ENCODE results near the gene LIMCH1.
"Not testable (repeated sequence)": the region's sequence is repeated elsewhere in the genome, so short reads cannot be mapped to it uniquely, and the experiment has no call there.

The LIMCH1 gene

GRCh38 chr4:41723286-41723685, 185.3 kb downstream of the LIMCH1 start:
- DNase-seq (ENCODE audit: low read depth in 2 of 2): no peak

DNA sequence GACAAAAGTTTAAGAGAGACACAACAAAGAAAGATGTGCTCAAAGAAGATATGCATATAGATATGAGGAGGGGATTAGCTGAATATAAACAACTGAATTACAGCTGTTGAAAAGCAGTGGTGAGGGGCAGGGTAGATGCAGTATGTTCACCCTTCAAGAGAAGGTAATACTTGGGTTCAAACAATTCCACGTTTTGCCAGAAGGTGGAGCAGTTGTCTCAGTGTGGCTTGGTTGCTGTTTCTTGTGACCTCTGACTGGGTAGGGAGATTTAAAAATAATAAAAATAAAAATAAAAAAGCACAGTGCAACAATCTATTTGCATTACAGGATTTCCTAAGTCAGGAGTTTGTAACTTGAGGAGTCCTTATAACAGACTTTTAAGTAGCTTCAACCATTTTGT, 187.3 kb downstream of the LIMCH1 start:
- DNase-seq (ENCODE audit: low read depth in 2 of 2): no peak

GRCh38 chr4:41727861-41728572, 190.1 kb downstream of the LIMCH1 start:
- no peak for DNase-seq (ENCODE audit: low read depth in 2 of 2)

- DNase-seq (ENCODE audit: low read depth in 2 of 2): no peak
These were observed 190.6 kb downstream of the LIMCH1 start for GRCh38 chr4:41728573-41728913.

- DNase-seq (ENCODE audit: low read depth in 2 of 2): no peak
These were observed 193.7 kb downstream of the LIMCH1 start for GRCh38 chr4:41731569-41732126.

DNA sequence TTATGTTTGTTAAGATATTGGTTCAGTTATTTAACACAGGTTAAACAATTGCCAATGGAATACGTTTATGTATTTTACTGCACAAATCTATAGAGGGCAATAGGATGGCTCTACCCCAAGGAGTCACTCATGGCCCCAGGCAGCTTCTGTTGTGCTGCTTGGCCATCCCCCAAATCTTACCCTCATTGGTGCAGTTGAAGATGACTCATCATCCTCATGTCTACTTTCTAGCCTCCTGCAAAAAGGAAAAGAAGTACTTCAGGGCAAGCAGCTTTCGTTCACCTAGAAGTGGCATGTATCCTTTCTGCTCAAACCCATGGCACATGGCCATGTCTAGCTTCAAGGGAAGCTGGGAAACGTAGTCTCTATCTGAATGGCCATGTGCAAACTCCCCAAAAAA, 196.4 kb downstream of the LIMCH1 start:
- DNase-seq (ENCODE audit: low read depth in 2 of 2): no peak

DNA sequence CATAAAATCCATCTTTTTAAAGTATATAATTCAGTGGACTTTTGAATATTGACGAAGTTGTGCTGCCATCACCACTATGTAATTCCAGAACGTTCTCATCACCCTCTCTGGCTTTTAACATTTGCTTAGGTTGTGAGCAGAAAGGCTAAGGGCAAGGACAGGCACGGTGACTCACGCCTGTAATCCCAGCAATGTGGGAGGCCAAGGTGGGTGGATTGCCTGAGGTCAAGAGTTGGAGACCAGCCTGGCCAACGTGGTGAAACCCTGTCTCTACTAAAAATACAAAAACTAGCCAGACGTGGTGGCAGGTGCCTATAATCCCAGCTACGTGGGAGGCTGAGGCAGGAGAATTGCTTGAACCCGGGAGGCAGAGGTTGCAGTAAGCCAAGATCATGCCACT, 199.5 kb downstream of the LIMCH1 start:
- DNase-seq (ENCODE audit: low read depth in 2 of 2): not testable (repeated sequence)

- no peak for DNase-seq (ENCODE audit: low read depth in 2 of 2)
These were observed 203.4 kb downstream of the LIMCH1 start for GRCh38 chr4:41741354-41741753.

GRCh38 chr4:41744572-41745291, 206.8 kb downstream of the LIMCH1 start:
- no peak for DNase-seq (ENCODE audit: low read depth in 2 of 2)

- DNase-seq (ENCODE audit: low read depth in 2 of 2): no peak
These were observed 207.5 kb downstream of the LIMCH1 start for GRCh38 chr4:41745292-41746024.

DNA sequence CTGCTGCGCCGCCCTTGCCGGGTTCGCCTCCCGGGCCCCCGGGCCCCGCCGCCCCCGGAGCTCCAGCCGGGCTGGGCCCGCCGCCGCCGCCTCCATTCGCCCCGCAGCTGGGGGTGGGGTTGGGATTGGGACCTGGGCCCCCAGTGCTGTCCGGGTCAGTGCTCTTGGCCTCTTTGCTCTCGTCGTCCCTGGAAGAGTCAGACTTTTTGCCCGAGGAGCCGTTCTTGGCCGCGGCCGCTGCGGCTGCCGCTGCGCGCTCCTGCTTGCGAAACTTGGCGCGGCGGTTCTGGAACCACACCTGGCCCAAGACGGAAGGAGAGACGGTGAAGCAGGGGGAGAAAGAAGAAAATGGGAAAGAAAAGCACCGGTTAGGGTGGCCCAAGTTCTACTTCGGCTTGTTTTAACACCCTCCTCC, 208.1 kb downstream of the LIMCH1 start:
- DNase-seq (ENCODE audit: low read depth in 2 of 2): no peak

DNA sequence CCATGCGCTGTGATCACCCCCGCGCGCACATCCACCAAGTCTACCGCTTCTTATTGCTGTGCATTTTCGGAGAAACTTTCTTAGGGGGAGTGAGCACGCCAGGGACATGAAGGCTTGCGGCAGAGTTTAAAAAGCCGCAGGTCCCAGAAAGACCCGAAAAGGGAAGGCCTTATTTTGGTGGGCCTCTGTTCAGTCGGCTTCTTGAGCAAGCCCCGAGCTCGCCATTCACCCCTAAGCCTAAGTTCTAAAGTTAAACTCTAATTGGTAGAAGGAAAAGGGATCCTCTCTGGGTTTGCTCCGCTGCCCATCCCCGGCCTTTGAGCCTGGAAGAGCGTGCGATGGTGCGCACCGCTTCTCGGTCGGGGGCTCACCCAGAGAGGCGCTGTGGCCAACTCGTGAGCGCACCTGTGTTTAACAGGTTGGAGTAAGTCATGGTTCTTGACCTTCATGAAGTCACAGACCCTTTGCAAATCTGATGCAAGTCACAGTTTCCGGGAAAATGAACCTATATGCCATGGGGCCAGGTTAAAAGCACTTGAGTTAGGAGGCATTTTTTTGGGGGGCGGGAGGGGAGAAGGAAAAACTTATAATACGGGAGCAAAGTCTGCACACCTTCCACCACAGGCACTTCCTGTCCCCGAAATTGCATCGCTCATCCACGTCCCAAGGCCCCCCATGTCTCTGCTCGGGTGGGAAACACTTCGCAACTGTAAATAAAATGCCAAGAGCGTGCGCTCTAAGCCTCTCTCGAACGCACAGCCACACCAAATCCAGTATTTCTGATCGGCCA, 208.7 kb downstream of the LIMCH1 start:
- DNase-seq (ENCODE audit: low read depth in 2 of 2): no peak

GRCh38 chr4:41747230-41748055, 209.5 kb downstream of the LIMCH1 start:
- no peak for DNase-seq (ENCODE audit: low read depth in 2 of 2)

- DNase-seq (ENCODE audit: low read depth in 2 of 2): no peak
These were observed 210.2 kb downstream of the LIMCH1 start for GRCh38 chr4:41748074-41748570.

GRCh38 chr4:41748571-41749475, 210.9 kb downstream of the LIMCH1 start, which contains the start of gene PHOX2B:
TSS of gene PHOX2B (minus strand) at chr4:41748725. CDS start at chr4:41748610, 115 bp downstream.
- no peak for DNase-seq (ENCODE audit: low read depth in 2 of 2)

- DNase-seq (ENCODE audit: low read depth in 2 of 2): no peak
These were observed 211.7 kb downstream of the LIMCH1 start for GRCh38 chr4:41749631-41750039.

Measured in stimulated activated CD8-positive, alpha-beta memory T cell treated with anti-CD3 and anti-CD28 coated beads, Interleukin-7, amount 100 ng/mL, for 1 hour (primary cell).